Stomach (tissue), 4 donors: ENCODE data around the gene TNIP3.

Experiments
- CTCF ChIP-seq, 7 experiments: fragments of 450-650 bp in 4 of 7; fragments of 200-600 bp in 3 of 7; sonication (generic) in 3 of 7; IDR thresholded peaks; one replicate each; pipeline ENCODE4 v1.5.1; 2016 to 2019; ENCODE audit warnings: antibody characterized with exemption in 7 of 7, control low read depth in 2 of 7, mild to moderate bottlenecking in 1 of 7
- EP300 ChIP-seq: sonication (generic); formaldehyde crosslinking; IDR thresholded peaks from one replicate; pipeline ENCODE4 v1.6.1; 2017; ENCODE audit warnings: antibody characterized with exemption
- POLR2A ChIP-seq, 4 donors: fragments of 450-650 bp; IDR thresholded peaks; one replicate each; pipeline ENCODE4 v1.6.1; 2016; ENCODE audit warnings: antibody characterized with exemption in 4 of 4, control low read depth in 2 of 4, mild to moderate bottlenecking in 1 of 4, moderate library complexity in 1 of 4
- POLR2AphosphoS5 ChIP-seq, 3 donors: sonication (generic); formaldehyde crosslinking; IDR thresholded peaks; one replicate each; pipeline ENCODE4 v1.6.1; 2016; ENCODE audit warnings: antibody characterized with exemption in 3 of 3

- TF ChIP-seq CTCF (IDR thresholded peaks at IDR 0.05), result no peak
- no peak for TF ChIP-seq POLR2AphosphoS5 (IDR thresholded peaks at IDR 0.05)
- no peak for TF ChIP-seq POLR2A (IDR thresholded peaks at IDR 0.05)
- TF ChIP-seq EP300, result no peak
Observed at GRCh38 chr4:121181493-121181892, 17.4 kb upstream of the TNIP3 start.
